ENCODE results near the gene CALB2.

Gene CALB2

GRCh38 chr16:71357681-71358080 lies 842 bp upstream of the CALB2 start:
- DNase-seq (ENCODE audit: low read depth in 1 of 2, low spot score in 1 of 2) = peak; percentile 57 to 71
- in situ Hi-C loops (cut with HindIII; ENCODE audit: low pct_unique_long_range_greater_than_20kb, low sequenced_read_pairs) = no loop called here
- TF ChIP-seq JUND (IDR thresholded peaks at IDR 0.05; ENCODE audit: low read depth) = no peak

DNA sequence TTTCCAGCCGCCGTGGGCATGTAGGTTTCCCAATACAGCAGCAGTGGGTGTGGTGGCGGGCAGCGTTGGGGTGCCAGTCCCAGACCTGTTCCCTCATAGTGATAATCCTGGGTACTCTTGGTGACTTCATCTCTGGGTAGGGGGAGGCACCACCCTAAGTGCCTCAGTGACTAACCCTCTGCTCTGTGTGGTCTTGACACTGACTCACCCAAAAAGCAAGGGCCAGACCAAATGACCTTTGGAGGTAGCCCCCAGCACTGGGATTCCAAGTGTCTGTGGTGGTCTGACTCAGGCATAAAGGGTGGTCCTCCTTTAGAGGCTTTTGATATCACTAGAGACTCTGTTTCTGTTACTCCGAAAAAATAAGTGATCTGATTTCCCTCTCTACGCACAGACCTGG lies 908 bp downstream of the CALB2 start:
- in situ Hi-C loops (cut with HindIII; ENCODE audit: low pct_unique_long_range_greater_than_20kb, low sequenced_read_pairs) = no loop called here
- no peak for TF ChIP-seq JUND (IDR thresholded peaks at IDR 0.05; ENCODE audit: low read depth)
- no peak for DNase-seq (ENCODE audit: low read depth in 1 of 2, low spot score in 1 of 2)

DNA sequence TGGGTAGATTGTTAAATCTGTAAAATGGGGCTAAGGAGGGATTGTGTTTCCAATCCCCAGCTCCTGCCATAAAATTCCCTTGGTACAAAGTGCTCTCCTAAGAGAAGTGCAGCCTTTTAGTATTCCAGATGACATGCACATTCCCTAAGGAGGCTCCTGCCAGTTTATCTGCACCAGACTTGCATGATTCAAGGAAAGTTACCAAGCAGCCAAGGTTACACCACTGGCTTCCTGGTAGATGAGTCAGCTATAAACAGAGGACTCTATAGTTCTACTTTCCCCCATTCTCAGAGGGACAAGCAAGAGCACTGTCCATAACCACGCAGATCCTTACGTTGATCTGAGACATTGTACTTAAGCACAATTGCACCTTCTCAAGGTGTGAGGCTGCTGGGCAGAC lies 1.9 kb downstream of the CALB2 start:
- in situ Hi-C loops (cut with HindIII; ENCODE audit: low pct_unique_long_range_greater_than_20kb, low sequenced_read_pairs) = no loop called here
- TF ChIP-seq JUND (IDR thresholded peaks at IDR 0.05; ENCODE audit: low read depth) = no peak
- peak in 1 of 2 experiments; percentile 33 for DNase-seq (ENCODE audit: low read depth in 1 of 2, low spot score in 1 of 2)

- no peak for TF ChIP-seq JUND (IDR thresholded peaks at IDR 0.05; ENCODE audit: low read depth)
- DNase-seq (ENCODE audit: low read depth in 1 of 2, low spot score in 1 of 2) = no peak
- in situ Hi-C loops (cut with HindIII; ENCODE audit: low pct_unique_long_range_greater_than_20kb, low sequenced_read_pairs) = no loop called here
Measured at GRCh38 chr16:71364133-71364681, 5.7 kb downstream of the CALB2 start.

DNA sequence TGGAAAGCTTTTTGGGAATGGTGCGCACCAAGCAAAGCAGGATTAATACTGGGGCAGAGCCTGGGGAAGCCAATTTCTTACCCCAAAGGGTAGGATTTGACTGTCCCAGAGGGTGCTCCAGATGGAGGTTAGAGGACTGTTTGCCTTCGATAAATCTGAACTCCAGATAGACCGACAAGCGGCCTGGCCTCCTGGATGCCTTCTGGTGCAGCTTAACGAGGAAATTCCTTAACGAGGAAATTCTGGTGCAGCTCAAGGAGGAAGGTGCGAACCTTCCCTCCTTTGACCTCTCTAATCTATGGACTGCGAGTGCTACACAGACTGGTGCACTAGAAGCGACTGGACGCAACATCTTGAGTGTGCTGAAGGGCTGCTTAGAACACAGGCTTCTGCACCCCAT lies 6.5 kb downstream of the CALB2 start:
- in situ Hi-C loops (cut with HindIII; ENCODE audit: low pct_unique_long_range_greater_than_20kb, low sequenced_read_pairs) = no loop called here
- no peak for DNase-seq (ENCODE audit: low read depth in 1 of 2, low spot score in 1 of 2)
- TF ChIP-seq JUND (IDR thresholded peaks at IDR 0.05; ENCODE audit: low read depth) = no peak

GRCh38 chr16:71367241-71367976 lies 8.9 kb downstream of the CALB2 start:
- in situ Hi-C loops (cut with HindIII; ENCODE audit: low pct_unique_long_range_greater_than_20kb, low sequenced_read_pairs) = no loop called here
- no peak for TF ChIP-seq JUND (IDR thresholded peaks at IDR 0.05; ENCODE audit: low read depth)
- DNase-seq (ENCODE audit: low read depth in 1 of 2, low spot score in 1 of 2) = peak in 1 of 2 experiments; percentile 63

- DNase-seq (ENCODE audit: low read depth in 1 of 2, low spot score in 1 of 2) = no peak
- in situ Hi-C loops (cut with HindIII; ENCODE audit: low pct_unique_long_range_greater_than_20kb, low sequenced_read_pairs) = no loop called here
- no peak for TF ChIP-seq JUND (IDR thresholded peaks at IDR 0.05; ENCODE audit: low read depth)
Measured at GRCh38 chr16:71368958-71369357, 10.4 kb downstream of the CALB2 start.

GRCh38 chr16:71369494-71369893 lies 11.0 kb downstream of the CALB2 start:
- DNase-seq (ENCODE audit: low read depth in 1 of 2, low spot score in 1 of 2) = no peak
- TF ChIP-seq JUND (IDR thresholded peaks at IDR 0.05; ENCODE audit: low read depth) = no peak
- in situ Hi-C loops (cut with HindIII; ENCODE audit: low pct_unique_long_range_greater_than_20kb, low sequenced_read_pairs) = no loop called here

- in situ Hi-C loops (cut with HindIII; ENCODE audit: low pct_unique_long_range_greater_than_20kb, low sequenced_read_pairs) = no loop called here
- TF ChIP-seq JUND (IDR thresholded peaks at IDR 0.05; ENCODE audit: low read depth) = no peak
- DNase-seq (ENCODE audit: low read depth in 1 of 2, low spot score in 1 of 2) = no peak
Measured at GRCh38 chr16:71371237-71371636, 12.7 kb downstream of the CALB2 start.

- TF ChIP-seq JUND (IDR thresholded peaks at IDR 0.05; ENCODE audit: low read depth) = no peak
- in situ Hi-C loops (cut with HindIII; ENCODE audit: low pct_unique_long_range_greater_than_20kb, low sequenced_read_pairs) = no loop called here
- no peak for DNase-seq (ENCODE audit: low read depth in 1 of 2, low spot score in 1 of 2)
Measured at GRCh38 chr16:71373073-71373472, 14.6 kb downstream of the CALB2 start.

GRCh38 chr16:71376465-71377157 lies 18.1 kb downstream of the CALB2 start:
- in situ Hi-C loops (cut with HindIII; ENCODE audit: low pct_unique_long_range_greater_than_20kb, low sequenced_read_pairs) = no loop called here
- no peak for DNase-seq (ENCODE audit: low read depth in 1 of 2, low spot score in 1 of 2)
- TF ChIP-seq JUND (IDR thresholded peaks at IDR 0.05; ENCODE audit: low read depth) = no peak

GRCh38 chr16:71379711-71380110 lies 21.2 kb downstream of the CALB2 start:
- DNase-seq (ENCODE audit: low read depth in 1 of 2, low spot score in 1 of 2) = no peak
- TF ChIP-seq JUND (IDR thresholded peaks at IDR 0.05; ENCODE audit: low read depth) = no peak
- in situ Hi-C loops (cut with HindIII; ENCODE audit: low pct_unique_long_range_greater_than_20kb, low sequenced_read_pairs) = no loop called here

GRCh38 chr16:71380831-71381230 lies 22.3 kb downstream of the CALB2 start:
- in situ Hi-C loops (cut with HindIII; ENCODE audit: low pct_unique_long_range_greater_than_20kb, low sequenced_read_pairs) = no loop called here
- no peak for TF ChIP-seq JUND (IDR thresholded peaks at IDR 0.05; ENCODE audit: low read depth)
- DNase-seq (ENCODE audit: low read depth in 1 of 2, low spot score in 1 of 2) = no peak

Measured in T47D (cell line).